GM04504 (cell line): ENCODE measurements around the gene LIMS2.

Source experiments
- DNase-seq: peaks from one replicate; pipeline ENCODE4 v3.0.0-alpha.2; 2012; ENCODE audit warnings: low read depth

The LIMS2 gene

DNA sequence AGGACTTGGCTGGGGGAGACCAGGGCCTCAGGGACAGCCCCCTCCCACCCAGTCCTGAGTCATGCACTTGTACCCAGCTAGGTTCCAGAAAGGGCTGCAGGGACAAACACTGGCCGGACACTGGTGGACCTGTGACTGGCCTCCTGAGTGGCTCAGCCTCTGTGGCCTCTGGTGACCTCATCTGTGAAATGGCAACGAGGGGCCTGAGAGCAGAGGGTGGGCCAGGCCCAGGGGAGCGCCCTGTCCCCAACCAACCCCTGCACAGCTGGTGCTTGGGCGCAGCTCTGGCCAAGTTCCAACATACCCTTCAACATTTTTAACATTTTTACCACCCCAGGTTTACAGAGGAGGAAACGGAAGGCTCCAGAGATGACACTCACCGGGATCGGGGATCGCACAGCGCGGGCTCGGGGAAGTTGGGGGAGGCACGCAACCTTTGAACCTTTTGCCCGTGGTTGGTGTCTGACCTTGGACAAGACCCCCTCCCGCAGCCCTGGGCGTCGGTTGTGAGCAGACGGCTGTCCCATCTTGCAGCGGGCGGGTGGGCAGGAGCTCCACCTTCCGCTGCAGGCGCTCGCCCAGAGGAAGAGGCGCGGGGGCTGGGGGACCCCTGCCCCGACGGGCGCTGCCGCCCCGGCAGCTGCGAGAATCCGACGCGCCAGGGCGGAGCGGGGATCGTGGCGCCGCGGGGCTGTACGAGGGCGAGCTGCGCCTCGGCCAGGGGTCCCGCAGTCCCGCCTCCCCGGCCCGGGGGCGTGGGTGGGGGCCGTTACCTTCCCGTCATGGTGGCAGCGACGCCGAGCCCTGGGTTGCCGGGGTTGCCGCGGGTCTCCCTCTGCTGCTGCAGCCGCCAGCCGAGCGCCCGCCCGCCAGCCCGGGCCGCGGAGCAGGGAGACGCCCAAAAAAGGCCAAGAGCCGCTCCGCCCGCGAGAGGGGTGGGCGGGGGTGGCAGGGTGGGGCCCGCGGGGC lies 805 bp downstream of the LIMS2 start:
- DNase-seq = no peak

DNA sequence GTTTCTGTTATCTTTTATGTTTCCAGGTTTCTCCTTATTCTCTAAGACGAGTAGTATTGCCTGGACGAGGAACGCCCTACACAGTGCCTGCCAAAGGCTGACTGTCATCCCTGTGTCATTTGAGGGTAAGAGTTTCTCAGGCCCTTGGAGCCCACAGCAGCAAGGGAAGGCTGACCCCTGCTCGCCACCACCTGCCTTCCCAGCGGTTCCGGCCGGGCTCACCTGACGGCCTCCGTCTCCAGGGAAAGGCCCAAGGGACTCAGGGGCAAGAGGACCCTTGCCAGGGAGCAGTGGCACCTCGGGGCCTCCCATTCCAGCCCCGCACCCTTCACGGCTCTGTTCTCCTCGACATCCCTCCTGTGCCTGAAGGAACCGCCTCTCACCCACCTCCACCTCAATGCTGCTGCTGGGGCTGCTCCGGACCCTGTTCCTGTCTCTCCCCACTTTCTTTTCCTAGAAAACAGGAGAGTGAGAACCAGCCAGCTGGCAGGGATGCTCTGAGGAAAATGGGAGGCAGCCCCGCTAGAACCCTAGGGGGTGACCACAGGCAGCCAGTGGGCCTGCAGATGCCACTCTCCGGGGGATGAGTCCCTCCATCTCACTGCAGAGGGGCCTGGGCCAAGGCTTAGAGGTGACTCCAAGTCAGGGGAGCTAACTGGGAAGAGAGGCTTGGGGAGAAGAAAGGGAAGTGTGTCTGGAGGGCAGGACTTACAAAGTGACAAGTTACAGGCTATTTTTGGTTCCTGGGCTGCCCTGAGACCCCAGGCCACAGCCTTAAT lies 1.9 kb downstream of the LIMS2 start:
- DNase-seq = no peak

DNA sequence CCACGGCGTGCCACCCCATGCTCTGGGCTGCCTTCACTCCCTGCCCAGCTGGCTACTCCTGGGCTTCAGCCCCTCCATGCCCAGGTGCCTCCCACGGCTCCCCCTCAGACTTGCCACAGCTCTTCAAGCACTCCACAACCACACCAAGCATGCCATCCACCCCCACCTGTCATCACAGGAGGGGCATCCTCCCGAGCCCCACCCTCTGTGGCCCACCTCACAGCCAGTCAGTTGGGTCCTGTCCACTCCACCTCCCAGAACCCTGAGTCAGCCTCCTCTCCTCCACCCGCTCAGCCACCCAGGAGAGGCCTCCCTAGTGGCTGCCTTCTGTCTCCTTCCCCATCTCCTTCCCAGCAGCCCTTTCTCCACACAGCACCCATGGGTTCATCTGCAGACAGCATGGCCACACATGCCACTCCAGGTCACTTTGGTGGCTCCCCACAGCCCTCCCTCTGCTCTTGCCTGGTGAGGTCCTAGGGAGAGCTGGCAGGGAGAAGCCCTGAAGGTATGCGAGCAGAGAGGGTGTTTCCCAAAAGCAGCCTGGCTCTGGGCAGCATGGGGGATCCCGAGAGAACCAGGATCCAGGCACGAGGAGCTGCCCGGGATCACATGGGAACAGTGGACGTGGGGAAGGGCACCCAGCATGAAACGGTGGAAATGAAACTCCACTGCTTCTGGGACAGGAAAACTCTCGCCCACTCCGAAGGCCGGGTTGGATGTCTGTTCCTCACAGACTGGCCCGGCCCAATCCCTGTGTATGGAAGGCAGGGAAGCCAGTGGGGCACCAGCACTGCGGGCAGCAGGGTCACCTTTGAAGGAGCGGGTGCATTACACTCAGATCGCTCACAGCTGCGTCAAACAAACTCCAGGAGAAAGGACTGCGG lies 2.7 kb downstream of the LIMS2 start:
- DNase-seq = no peak

DNA sequence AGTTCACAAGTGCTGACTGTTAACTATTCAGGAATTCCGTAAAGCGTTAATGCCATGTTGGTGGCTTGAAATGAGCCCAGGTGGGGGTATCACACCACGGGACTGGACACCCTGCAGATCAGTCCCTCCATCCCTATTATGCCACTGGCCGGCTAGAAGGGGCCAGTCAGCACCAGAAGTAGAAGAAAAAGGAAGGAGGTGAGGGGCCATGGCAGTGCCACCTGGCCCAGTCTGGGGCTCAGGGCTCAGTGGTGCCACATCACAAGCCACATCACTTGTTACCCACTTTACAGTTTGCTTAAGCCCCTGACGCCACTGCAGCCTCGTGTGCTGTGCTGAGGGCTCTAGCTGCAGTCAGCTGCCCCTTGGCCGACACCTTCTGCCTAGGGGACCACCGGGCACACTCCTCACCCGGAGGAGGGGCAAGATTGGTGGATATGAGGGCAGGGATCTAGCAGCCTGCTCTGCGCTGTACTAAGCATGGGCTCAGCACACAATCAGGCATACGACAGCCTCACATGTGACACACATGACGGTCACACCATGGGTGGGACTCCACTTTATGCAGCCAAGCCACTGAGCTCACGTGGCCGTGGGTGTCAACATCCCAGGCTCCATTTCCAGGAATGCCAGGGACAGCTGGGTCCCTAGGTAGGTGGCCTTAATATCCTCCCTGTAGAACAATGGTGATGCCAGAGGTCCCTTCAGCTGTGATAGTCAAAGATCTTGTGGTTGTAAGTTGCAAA lies 3.6 kb downstream of the LIMS2 start:
- DNase-seq = no peak

DNA sequence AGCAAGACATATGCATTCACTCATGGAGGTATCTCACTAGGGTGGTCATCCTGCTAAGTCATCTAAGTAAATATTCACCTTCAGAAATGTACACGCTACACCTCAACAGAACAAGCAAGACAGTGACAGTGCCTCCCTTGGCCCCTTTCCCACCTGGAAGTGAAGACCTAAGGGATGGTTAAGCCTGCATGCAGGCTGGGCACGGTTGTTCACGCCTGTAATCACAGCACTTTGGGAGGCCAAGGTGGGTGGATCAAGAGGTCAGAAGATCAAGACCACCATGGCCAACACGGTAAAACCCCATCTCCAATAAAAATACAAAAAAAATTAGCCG lies 4.4 kb downstream of the LIMS2 start:
- no peak for DNase-seq

DNA sequence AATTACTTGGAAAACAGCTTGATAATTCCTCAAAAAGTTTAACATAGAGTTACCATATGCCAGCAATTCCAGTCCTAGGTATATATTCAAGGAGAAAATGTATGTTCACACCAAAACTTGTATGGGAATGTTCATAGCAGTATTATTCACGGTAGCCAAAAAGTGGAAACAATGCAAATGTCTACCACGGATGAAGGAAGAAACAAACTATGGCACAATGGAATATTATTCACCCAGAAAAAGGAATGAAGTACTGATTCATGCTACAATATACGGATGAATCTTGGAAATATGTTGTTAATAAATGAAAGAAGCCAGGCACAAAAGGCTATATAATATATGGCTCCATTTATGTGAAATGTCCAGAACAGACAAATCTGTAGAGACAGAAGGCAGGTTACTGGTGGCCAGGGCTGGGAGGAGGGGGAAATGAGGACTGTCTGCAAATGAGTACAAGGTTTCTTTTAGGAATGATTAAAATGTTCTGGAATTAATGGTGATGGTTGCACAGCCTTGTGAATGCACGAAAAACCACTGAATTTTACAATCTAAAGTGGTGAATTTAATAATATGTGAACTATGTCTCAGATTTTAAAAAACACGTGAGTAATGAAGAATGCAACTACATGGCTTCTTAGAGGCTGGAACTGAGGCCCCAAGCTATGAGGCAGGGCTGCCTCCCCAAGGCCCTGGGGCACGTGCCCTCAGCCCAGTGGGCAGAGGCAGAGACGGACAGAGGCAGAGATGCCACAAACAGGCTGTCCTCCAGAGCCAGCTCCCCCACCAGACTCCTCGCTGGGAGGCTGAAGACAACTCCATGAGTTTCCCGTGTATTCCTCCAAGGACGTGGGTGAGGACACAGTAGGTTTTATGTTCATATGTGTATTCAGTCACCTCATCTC lies 5.0 kb downstream of the LIMS2 start:
- DNase-seq = no peak

DNA sequence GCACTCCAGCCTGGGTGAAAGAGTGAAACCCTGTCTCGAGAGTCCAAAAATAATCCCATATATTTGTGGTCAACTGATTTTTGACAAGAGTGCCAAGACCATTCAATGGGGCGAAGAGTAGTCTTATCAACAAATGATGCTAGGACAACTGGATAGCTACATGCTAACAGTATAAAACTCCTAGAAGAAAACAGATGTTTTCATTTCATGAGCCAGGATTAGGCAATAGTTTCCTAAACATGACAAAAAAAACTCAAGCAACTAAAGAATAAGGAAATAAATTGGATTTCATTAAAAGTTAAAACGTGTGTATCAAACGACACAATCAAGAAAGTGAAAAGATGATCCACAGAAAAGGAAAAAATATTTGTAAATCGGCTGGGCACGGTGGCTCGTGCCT lies 6.3 kb downstream of the LIMS2 start:
- DNase-seq = no peak

DNA sequence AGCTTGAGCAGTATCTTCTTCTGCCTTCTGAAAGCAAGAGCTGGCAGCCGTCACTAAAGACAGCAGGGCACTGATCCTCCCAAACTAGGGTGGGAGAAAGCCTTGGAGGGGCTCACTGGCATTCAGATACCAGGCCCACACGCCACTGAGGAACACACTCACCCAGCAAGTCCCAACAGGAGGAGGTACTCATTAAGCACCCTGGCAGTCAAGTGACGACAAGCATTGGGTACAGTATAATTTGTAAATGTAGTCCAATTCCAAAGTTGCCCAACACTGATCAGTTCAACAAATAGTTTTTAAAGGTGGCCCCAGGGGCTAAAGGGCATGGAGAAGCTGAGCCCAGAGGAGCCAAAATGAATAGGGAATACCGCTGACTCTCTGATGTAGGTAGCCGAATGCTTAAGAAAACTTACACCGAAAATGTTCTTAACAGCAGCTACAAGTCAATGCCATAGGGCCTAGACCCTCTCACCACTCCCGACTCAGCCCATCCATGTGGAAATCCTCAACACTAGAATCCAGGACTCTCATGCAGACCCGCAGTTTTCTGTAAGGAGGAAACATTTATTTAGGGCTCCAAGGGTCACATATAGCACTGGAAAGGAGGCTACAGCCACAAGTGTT lies 9.9 kb downstream of the LIMS2 start:
- DNase-seq = no peak

DNA sequence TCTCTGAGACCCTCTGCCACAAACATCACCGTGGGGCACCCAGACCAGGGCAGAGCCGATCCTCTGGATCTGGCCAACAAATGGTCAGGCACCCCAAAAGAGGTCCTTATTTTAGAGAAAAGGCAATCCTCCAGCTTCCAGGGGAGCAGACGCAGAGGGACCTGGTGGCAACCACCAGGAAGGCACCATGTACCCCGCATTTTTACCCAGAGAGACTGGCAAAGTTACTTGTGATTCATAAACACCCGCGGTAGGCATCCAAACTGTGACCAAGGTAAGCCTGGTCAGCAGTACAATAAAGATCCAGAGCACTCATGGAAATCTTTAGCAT lies 10.5 kb downstream of the LIMS2 start:
- DNase-seq = no peak

DNA sequence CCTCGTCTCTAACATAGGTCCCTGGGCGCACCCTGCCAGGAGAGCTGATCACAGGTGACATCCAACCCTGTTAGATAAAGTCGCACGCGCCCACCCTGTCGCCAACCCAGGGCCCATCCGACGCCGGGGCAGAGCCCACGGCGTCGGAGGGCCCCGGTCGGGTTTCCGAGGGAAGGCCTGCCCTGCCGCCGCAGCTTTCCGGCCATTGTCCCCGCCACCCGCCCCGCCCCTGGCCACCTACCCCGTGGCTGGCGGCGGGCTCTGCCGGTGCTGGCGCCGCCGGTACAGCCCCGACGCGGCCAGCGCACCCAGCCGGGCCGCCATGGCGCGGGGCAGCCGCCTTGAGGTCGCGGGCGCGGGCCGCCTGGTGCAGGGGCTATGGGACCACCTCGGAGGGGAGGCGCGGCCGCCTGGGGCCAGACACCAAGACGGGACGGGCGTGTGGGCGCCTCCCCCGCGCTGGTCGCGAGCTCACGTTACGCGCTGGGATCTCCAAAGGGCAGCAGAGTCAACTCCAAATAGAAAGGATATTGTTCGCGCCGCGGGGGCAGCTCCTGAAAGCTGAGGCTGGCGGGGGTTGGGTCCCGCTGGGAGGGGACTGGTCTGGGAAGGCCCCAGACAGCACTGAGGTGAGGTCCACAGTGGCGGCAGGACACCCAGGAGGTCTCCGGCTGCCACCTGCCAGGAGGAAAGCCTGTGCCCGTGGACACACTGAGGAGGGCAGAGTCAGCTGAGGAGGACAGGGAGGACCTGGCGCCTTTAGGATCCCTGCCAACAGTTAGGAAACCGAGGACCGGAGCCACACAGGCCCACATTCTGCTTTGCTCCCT lies 11.1 kb downstream of the LIMS2 start:
- DNase-seq = no peak

DNA sequence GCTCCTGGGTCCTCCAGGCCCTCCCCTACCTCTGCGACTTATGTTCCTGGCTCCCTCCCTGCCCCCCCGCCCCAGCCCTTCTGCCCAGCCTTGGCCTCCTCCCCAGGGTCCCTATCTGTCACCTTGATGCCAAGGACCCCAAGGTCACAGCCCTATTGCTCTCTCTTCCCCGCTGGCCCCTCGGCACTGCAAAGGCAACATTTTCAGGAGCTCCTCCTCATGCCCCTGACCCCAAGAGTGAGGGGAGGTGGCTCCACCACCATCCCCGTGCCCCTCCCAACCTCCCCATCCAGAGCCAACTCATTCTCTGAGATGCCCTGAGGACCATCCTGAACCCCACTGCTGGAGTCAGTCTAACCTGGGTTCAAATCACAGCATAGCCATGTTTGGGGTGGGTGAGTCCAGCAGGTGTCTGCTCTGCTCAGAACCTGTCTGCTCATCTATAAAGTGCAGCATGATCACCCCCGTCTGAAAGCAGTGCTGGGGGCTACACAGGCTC lies 11.7 kb downstream of the LIMS2 start:
- DNase-seq = no peak

DNA sequence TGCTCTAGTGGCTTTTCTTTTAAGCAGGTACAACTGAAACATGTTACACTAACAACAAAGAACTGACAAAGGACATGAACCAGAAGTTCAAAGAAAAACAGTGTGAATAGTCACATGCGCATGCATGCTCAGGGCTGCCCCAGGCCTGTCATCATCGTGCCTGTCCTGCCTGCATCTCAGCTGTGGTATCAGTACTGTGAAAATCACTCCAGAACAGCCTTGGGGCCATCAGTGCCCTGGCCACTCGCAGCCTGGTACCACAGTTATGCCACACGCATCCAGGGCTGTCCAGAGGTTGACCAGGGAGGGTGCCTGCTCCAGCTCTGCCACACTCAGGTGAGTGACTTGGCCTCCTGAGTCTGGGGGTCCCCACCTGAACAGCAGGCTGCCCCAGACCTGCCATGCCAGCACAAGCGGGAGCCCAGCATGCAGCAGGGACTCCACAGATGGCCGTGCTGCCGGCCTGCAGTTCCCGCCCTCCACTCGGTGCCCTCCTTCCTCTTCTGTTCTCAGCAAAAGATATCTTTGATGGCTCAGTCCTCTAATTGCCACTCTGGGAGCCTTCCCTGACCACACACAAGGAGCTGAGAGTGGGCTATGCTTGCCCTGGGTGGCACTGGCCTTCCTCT lies 12.3 kb downstream of the LIMS2 start:
- no peak for DNase-seq

DNA sequence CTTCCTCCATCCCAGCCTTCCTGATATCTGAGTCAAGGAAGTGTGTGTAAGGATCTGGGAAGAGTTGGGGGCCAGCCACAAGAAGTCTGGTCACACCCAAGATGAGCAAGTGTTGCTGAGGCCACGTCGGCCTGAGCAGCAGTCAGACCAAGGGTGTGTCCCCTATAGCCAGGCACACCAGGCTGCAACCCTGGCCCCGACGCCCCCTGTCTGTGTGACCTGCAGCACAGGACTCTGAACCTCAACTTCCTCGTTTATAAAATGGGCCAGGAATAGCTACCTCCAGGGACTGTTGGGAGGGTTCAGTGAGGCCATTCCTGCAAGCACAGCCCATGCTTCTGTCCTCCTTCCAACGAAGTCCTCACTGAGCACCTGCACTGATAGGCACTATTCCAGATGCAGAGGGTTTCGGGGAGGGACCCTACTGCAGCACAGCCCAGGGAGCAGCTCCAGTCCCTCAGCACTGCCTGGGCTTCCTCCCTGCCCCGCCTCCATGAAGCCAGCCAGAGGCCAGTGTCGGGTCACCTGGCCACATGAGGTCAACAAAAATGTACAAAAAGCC lies 13.3 kb downstream of the LIMS2 start:
- no peak for DNase-seq

DNA sequence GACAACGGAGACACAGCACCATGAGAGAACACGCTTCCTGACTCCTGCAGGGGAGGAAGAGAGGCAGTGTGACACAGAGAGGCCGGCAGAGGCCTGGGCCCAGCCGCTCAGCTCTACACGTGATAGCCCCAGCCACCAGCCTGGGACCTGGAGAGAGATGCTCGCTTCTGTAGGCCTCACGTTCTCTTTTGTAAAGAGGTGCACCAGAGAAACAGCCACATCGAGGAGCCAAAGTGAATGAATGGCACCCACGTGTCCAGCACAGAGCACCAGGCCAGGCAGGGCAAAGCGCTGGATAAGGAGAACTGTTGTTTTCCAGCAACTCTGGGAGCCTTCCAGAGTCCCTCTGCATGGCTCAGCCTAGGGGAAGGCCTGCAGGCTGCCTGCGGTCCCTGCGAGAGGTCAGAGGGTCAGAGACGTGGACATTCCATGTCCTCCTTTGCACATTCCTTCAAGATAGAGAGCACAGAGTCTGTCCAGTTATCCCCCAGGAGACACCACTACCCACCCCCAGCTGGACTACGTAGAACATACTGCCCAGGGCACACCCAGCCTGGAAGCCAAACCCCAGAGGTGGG lies 14.2 kb downstream of the LIMS2 start:
- no peak for DNase-seq

DNA sequence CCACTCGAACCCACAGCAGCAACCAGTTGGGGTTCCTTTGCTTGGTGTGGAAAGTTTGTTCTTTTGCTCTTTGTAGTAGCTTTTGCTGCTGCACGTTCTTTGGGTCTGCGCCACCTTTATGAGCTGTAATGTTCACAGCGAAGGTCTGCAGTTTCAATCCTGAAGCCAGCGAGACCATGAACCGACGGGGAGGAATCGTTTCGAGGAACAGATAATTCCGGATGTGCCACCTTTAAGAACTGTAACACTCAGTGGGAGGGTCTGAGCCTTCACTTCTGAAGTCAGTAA lies 15.1 kb downstream of the LIMS2 start:
- DNase-seq = no peak

DNA sequence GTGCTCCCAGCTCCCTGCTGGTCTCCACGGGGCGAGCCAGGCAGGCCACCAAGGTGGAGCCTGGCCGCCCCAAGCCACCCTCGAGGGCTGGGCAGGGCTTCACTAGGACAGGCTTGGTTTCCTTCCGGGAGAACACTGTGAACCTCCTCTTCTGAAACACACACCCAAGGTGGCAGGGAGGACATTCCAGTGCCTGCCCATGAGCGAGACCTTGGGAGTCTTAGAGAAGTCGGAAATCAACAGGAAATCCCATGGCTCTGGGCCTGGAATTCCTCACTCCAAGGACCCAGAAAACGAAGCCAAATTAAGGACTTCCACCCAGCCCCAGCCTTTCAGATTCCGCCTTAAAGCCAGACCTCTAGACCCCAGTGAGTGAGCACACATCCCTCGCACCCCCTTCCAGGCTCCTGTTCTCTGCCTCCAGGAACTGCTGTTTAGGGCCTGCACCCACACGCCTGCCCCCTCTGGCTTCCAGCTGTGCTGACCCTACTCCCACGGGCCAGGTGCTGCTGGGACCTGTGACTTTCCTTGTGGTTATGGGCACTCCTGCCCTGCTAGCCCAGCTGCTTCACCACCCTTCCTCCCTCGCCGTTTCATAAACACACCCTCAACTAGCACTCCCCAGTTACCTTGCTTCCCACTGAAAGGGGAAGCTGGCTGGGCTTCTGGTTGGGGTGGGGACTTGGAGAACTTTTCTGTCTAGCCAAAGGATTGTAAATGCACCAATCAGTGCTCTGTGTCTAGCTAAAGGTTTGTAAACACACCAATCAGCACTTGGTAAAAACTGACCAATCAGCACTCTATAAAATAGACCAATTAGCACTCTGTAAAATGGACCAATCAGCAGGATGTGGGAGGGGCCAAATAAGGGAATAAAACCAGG lies 15.7 kb downstream of the LIMS2 start:
- no peak for DNase-seq
